NB4 (cell line): Measurements from ENCODE around the gene ANKRD28.
"Not testable (repeated sequence)": the region's sequence is repeated elsewhere in the genome, so short reads cannot be mapped to it uniquely, and the experiment has no call there.

ENCODE experiments used
- DNase-seq: peaks from one replicate; pipeline ENCODE4 v3.0.0; 2010; ENCODE audit warnings: low read depth
- H3K4me3 ChIP-seq: one replicate; pipeline ENCODE4 v1.5.1; 2011; ENCODE audit warnings: mild to moderate bottlenecking, low read depth, low read length, moderate library complexity
- MYC ChIP-seq: IDR thresholded peaks from 2 replicates; pipeline ENCODE4 v1.6.1; 2011; ENCODE audit warnings: low read depth, low read length
- POLR2A ChIP-seq: IDR thresholded peaks from 2 replicates; pipeline ENCODE4 v1.6.1; 2011; ENCODE audit warnings: mild to moderate bottlenecking; ENCODE audit not compliant: insufficient read length; ENCODE audit errors: extremely low read depth
- TF ChIP-seq, protein P1 (sequence below): IDR thresholded peaks from 2 replicates; pipeline ENCODE4 v1.6.1; 2011; ENCODE audit warnings: low read depth, low read length
- TF ChIP-seq, protein P2 (sequence below): IDR thresholded peaks from one replicate; pipeline ENCODE4 v1.5.1; 2012; ENCODE audit warnings: low read depth, low read length

ANKRD28 gene

DNA sequence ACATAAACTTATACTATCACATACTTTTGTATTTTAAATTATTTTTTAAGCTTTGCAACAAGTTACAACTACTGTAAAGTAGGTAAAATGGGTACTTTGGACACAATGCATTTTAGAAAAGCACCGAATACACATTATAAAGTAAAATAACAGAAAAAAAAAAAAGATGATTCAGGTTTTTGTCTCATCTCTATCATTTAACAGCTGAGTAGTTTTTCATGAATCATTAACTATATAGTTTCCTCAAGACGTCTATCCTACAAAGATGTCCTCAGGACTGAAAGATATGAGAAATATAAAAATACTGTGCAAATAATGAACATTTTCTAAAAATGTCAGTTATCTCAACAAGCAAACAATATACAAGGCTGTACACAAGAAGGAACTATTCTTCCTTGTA lies 46.9 kb downstream of the ANKRD28 start:
- TF ChIP-seq MYC = no peak
- no peak for TF ChIP-seq POLR2A
- TF ChIP-seq, protein P1, sequence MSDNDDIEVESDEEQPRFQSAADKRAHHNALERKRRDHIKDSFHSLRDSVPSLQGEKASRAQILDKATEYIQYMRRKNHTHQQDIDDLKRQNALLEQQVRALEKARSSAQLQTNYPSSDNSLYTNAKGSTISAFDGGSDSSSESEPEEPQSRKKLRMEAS = no peak
- TF ChIP-seq, protein P2, sequence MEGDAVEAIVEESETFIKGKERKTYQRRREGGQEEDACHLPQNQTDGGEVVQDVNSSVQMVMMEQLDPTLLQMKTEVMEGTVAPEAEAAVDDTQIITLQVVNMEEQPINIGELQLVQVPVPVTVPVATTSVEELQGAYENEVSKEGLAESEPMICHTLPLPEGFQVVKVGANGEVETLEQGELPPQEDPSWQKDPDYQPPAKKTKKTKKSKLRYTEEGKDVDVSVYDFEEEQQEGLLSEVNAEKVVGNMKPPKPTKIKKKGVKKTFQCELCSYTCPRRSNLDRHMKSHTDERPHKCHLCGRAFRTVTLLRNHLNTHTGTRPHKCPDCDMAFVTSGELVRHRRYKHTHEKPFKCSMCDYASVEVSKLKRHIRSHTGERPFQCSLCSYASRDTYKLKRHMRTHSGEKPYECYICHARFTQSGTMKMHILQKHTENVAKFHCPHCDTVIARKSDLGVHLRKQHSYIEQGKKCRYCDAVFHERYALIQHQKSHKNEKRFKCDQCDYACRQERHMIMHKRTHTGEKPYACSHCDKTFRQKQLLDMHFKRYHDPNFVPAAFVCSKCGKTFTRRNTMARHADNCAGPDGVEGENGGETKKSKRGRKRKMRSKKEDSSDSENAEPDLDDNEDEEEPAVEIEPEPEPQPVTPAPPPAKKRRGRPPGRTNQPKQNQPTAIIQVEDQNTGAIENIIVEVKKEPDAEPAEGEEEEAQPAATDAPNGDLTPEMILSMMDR = no peak
- no peak for DNase-seq

DNA sequence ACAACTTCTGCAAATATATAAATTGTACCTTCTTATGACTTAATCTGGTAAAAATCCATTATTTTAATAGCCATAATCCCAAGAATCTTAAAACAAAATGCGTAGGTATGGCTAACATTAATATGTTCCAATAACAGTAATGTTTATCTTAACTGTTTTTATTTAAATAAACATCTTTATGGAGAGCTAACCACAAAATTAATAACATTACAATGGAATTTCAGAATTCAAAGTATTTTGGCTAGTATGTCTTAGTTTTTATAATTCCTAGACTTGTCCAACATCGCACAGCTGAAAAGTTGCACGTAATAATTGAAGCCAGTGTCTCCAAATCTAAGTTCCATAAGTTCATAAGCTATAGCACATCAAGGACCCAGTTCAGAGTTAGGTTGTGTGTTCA lies 47.6 kb downstream of the ANKRD28 start:
- H3K4me3 ChIP-seq = no peak overlapping the region
- TF ChIP-seq POLR2A (no peak), MYC (no peak)
- TF ChIP-seq, protein P2 = no peak
- TF ChIP-seq, protein P1 = no peak
- DNase-seq = no peak

More for the DNA sequence above, 46.9 kb downstream of the ANKRD28 start:
- no peak overlapping the region for H3K4me3 ChIP-seq

DNA sequence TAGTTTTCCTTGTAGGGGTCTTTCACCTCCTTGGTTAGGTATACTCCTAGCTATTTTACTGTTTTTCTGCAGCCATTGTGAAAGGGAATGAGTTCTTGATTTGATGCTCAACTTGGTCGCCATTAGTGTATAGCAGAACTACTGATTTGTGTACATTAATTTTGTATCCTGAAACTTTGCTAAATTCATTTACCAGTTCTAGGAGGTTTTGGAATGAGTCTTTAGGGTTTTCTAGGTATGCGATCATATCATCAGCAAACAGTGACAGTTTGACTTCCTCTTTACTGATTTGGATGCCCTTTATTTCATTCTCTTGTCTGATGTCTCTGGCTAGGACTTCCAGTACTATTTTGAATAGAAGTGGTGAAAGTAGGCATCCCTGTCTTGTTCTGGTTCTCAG lies 51.9 kb downstream of the ANKRD28 start:
- not testable (repeated sequence) for DNase-seq

DNA sequence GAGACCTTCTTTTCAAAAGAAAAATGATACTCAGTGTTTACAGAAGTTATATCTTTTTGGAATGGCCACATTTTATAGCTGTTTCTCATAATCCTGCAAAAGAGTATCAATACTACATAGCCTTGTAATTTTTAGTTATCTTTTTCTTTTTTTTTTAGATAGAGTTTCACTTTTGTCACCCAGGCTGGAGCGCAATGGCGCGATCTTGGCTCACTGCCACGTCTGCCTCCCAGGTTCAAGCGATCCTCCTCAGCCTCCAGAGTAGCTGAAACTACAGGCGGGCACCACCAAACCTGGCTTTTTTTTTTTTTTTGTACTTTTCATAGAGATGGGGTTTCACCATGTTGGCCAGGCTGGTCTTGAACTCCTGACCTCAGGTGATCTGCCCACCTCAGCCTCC lies 53.6 kb downstream of the ANKRD28 start:
- DNase-seq = no peak
- TF ChIP-seq MYC = no peak
- TF ChIP-seq, protein P1 = no peak
- TF ChIP-seq, protein P2 = no peak
- no peak for TF ChIP-seq POLR2A
- H3K4me3 ChIP-seq = no peak overlapping the region

More for the DNA sequence above, 51.9 kb downstream of the ANKRD28 start:
- not testable (repeated sequence) for H3K4me3 ChIP-seq

DNA sequence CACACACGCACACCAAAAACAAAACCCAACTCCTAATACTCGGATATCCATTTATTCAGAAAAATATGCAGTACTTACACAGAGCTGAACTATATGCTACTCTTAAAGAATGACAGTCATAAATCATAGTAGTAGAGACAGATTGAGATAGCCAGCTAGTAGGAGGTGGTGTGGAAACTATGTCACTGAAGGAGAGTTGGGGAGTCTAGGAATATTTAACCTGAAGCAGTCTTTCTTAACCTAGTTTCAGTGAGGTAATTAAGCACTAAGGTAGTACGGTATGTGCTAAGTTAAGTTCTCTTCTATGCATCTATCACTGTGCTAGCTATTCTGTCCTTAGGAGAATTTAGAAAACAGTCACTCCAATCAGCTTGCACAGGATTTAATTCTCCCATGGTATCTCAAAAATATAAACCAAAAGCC lies 54.2 kb downstream of the ANKRD28 start:
- no peak for TF ChIP-seq POLR2A
- DNase-seq = no peak
- no peak overlapping the region for H3K4me3 ChIP-seq

DNA sequence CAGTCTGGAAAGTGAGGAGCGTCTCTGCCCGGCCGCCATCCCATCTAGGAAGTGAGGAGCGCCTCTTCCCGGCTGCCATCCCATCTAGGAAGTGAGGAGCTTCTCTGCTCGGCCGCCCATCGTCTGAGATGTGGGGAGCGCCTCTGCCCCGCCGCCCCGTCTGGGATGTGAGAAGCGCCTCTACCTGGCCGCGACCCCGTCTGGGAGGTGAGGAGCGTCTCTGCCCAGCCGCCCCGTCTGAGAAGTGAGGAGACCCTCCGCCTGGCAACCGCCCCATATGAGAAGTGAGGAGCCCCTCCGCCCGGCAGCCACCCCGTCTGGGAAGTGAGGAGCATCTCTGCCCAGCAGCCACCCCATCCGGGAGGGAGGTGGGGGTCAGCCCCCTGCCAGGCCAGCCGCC lies 55.5 kb downstream of the ANKRD28 start:
- DNase-seq, H3K4me3 ChIP-seq: not testable (repeated sequence)

DNA sequence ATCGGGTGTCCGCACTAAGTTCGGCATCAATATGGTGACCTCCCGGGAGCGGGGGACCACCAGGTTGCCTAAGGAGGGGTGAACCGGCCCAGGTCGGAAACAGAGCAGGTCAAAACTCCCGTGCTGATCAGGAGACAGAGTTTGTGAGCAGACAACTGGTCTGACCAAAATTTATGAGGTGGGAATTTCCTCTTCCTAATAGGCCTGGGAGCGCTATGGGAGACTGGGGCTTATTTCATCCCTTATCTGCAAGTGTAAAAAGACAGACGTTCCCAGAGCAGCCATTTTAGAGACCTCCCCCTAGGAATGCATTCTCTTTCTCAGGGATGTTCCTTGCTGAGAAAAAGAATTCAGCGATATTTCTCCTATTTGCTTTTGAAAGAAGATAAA lies 59.2 kb downstream of the ANKRD28 start:
- H3K4me3 ChIP-seq, DNase-seq: not testable (repeated sequence)

DNA sequence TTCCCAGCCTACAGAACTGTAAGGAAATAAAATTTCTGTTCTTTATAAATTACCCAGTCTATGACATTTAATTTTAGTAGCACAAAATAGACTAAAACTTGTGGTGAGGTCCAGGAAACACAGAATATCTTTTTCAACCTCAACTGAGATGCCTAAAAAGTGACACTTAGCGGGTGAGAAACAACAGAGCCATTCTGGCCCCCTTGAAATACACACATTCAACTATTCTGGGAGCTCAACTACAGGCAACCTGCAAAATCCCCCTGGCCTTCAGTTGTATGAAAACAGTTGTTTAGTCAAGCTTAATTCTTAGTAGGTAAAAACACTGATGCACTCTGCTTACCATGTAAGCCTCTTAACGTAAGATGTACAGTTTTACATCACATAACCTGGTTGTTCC lies 66.8 kb downstream of the ANKRD28 start:
- TF ChIP-seq POLR2A (no peak), MYC (no peak)
- TF ChIP-seq, protein P1 = no peak
- TF ChIP-seq, protein P2 = no peak
- no peak for DNase-seq
- H3K4me3 ChIP-seq = no peak overlapping the region
